ENCODE results near the gene STUB1. TPM values are rescaled to one million over a fixed set of nuclear protein-coding genes. Genes with fewer than 3 reads are reported as not detected.

The STUB1 gene
- total and polyA plus RNA-seq, 4 donors = 32.4 to 74.4 (median 50.2) TPM

DNA sequence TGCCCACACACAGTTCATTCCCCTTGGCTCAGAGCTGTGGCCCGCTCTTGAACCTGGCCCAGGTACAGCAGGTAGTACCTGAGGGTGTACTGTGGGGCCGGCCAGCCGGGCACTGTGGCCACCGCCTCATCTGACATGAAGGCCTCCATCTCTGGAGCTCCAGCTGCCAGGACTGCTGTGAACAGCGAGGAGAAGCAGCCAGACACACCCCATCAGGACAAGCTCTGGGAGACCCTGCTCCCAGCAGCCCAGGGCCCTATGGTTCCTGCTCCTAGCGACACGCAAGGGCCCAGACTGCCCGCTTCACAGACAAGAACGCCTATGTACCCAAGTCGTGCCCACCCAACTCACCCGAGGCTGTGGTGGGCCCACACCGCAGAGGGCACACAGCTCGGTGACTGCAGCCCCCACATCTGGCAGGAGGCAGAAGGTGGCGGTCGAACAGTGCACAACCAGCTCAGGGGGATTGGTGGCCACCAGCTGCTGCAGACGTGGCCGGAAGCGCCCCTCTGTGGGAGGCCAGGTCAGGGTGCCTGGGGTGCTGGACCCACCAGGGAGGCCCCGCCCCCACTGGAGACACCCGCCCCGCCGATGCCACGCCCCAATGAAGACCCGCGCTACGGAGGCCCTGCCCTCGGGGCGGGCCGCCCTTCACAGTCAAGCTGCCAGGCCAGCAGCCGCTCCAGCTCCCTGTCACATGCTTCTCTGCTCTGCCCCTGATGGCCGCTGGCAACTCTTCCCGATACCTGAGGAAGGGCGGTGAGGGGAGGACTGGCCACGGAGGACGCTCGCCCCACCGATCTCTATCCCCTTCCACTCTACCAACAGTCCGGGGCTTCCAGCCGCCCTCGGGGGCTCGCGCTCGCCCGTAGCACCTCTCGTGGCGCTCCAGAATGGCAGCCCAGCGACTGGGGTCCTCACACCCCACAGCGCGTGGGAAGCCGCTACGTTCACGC, 1.1 kb upstream of the STUB1 start:
- Histone ChIP-seq H3K9ac (ENCODE audit: low read depth in 1 of 2, low read length in 2 of 2) (peak overlapping the region in 1 of 2 donors; percentile 26), H3K4me3 (ENCODE audit: low read depth in 1 of 3, low read length in 3 of 3) (peak overlapping the region in 2 of 3 donors; percentile 36 to 52), H3K9me3 (ENCODE audit: control insufficient read depth in 4 of 4, low read length in 3 of 4) (no peaks in the 10 kb centered on the region), H3K27ac (ENCODE audit: low read depth in 1 of 2, low read length in 2 of 2) (peak overlapping the region; percentile 68 to 72), H3K27me3 (ENCODE audit: control insufficient read depth in 4 of 4, insufficient read depth in 4 of 4, low read length in 3 of 4) (no peaks in the 10 kb centered on the region), H3K36me3 (ENCODE audit: control insufficient read depth in 4 of 4, insufficient read depth in 3 of 4, low read depth in 1 of 4, low read length in 3 of 4) (peaks cover 8 to 14% (median 12%) of the 10 kb centered on the region in 4 donors), H3K4me1 (ENCODE audit: control insufficient read depth in 4 of 4, insufficient read depth in 4 of 4, low read length in 3 of 4) (peaks cover 24 to 61% (median 44%) of the 10 kb centered on the region in 4 donors)
- DNase-seq (ENCODE audit: low spot score) = peak; percentile 71
- TF ChIP-seq JUND (IDR thresholded peaks at IDR 0.05) (no peak), HNF4G (IDR thresholded peaks at IDR 0.05) (no peak), YY1 (IDR thresholded peaks at IDR 0.05) (no peak)
- WGBS = 32% methylated on average over 52 of the region's 52 CpGs

DNA sequence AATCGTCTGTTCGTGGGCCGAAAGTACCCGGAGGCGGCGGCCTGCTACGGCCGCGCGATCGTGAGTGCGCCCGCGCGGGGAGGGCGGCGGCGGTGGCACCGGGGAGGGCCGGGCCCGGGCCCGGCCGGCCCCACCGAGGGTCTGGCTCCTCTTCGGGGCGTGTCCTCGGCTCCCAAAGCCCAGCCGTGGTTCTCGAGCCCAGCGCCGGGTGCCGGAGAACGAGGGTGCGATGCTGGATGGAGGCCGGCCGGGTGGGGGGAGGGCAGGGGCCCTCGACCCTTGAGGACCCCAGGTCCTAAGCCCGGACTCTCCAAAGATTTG, 375 bp downstream of the STUB1 start:
- peak overlapping the region; percentile 93 to 94 for H3K27ac ChIP-seq (ENCODE audit: low read depth in 1 of 2, low read length in 2 of 2)
- no peak for DNase-seq (ENCODE audit: low spot score)
- no peak for TF ChIP-seq GABPA (IDR thresholded peaks at IDR 0.05 in 1 of 2, conservative IDR thresholded peaks at IDR 0.05 in 1 of 2)
- no peak for TF ChIP-seq JUND (IDR thresholded peaks at IDR 0.05)
- TF ChIP-seq TAF1 (conservative IDR thresholded peaks at IDR 0.05) = no peak
- TF ChIP-seq, protein P1, sequence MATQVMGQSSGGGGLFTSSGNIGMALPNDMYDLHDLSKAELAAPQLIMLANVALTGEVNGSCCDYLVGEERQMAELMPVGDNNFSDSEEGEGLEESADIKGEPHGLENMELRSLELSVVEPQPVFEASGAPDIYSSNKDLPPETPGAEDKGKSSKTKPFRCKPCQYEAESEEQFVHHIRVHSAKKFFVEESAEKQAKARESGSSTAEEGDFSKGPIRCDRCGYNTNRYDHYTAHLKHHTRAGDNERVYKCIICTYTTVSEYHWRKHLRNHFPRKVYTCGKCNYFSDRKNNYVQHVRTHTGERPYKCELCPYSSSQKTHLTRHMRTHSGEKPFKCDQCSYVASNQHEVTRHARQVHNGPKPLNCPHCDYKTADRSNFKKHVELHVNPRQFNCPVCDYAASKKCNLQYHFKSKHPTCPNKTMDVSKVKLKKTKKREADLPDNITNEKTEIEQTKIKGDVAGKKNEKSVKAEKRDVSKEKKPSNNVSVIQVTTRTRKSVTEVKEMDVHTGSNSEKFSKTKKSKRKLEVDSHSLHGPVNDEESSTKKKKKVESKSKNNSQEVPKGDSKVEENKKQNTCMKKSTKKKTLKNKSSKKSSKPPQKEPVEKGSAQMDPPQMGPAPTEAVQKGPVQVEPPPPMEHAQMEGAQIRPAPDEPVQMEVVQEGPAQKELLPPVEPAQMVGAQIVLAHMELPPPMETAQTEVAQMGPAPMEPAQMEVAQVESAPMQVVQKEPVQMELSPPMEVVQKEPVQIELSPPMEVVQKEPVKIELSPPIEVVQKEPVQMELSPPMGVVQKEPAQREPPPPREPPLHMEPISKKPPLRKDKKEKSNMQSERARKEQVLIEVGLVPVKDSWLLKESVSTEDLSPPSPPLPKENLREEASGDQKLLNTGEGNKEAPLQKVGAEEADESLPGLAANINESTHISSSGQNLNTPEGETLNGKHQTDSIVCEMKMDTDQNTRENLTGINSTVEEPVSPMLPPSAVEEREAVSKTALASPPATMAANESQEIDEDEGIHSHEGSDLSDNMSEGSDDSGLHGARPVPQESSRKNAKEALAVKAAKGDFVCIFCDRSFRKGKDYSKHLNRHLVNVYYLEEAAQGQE (IDR thresholded peaks at IDR 0.05) = no peak
- TF ChIP-seq HNF4G (IDR thresholded peaks at IDR 0.05) = no peak
- no peak for TF ChIP-seq RAD21 (IDR thresholded peaks at IDR 0.05)
- TF ChIP-seq, protein P2, sequence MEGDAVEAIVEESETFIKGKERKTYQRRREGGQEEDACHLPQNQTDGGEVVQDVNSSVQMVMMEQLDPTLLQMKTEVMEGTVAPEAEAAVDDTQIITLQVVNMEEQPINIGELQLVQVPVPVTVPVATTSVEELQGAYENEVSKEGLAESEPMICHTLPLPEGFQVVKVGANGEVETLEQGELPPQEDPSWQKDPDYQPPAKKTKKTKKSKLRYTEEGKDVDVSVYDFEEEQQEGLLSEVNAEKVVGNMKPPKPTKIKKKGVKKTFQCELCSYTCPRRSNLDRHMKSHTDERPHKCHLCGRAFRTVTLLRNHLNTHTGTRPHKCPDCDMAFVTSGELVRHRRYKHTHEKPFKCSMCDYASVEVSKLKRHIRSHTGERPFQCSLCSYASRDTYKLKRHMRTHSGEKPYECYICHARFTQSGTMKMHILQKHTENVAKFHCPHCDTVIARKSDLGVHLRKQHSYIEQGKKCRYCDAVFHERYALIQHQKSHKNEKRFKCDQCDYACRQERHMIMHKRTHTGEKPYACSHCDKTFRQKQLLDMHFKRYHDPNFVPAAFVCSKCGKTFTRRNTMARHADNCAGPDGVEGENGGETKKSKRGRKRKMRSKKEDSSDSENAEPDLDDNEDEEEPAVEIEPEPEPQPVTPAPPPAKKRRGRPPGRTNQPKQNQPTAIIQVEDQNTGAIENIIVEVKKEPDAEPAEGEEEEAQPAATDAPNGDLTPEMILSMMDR (IDR thresholded peaks at IDR 0.05; ENCODE audit: low read depth, low read length, missing input control) = no peak
- TF ChIP-seq RXRA (IDR thresholded peaks at IDR 0.05) = no peak
- no peak for TF ChIP-seq SP1 (IDR thresholded peaks at IDR 0.05)
- TF ChIP-seq, protein P3, sequence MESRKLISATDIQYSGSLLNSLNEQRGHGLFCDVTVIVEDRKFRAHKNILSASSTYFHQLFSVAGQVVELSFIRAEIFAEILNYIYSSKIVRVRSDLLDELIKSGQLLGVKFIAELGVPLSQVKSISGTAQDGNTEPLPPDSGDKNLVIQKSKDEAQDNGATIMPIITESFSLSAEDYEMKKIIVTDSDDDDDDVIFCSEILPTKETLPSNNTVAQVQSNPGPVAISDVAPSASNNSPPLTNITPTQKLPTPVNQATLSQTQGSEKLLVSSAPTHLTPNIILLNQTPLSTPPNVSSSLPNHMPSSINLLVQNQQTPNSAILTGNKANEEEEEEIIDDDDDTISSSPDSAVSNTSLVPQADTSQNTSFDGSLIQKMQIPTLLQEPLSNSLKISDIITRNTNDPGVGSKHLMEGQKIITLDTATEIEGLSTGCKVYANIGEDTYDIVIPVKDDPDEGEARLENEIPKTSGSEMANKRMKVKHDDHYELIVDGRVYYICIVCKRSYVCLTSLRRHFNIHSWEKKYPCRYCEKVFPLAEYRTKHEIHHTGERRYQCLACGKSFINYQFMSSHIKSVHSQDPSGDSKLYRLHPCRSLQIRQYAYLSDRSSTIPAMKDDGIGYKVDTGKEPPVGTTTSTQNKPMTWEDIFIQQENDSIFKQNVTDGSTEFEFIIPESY (IDR thresholded peaks at IDR 0.05) = no peak
- TF ChIP-seq FOXA2 (IDR thresholded peaks at IDR 0.05) = no peak
- TF ChIP-seq, protein P4, sequence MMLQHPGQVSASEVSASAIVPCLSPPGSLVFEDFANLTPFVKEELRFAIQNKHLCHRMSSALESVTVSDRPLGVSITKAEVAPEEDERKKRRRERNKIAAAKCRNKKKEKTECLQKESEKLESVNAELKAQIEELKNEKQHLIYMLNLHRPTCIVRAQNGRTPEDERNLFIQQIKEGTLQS (IDR thresholded peaks at IDR 0.05) = no peak
- no peak for TF ChIP-seq EGR1 (IDR thresholded peaks at IDR 0.05; ENCODE audit: low read depth in 2 of 2)
- TF ChIP-seq NR2F2 (IDR thresholded peaks at IDR 0.05) = no peak
- TF ChIP-seq HNF4A (conservative IDR thresholded peaks at IDR 0.05) = no peak
- TF ChIP-seq, protein P5, sequence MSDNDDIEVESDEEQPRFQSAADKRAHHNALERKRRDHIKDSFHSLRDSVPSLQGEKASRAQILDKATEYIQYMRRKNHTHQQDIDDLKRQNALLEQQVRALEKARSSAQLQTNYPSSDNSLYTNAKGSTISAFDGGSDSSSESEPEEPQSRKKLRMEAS (IDR thresholded peaks at IDR 0.05) = no peak
- no peak for TF ChIP-seq YY1 (IDR thresholded peaks at IDR 0.05)
- TF ChIP-seq FOXA1 (IDR thresholded peaks at IDR 0.05) = no peak
- peak overlapping the region; percentile 60 to 78 for H3K9ac ChIP-seq (ENCODE audit: low read depth in 1 of 2, low read length in 2 of 2)
- H3K4me1 ChIP-seq (ENCODE audit: control insufficient read depth in 4 of 4, insufficient read depth in 4 of 4, low read length in 3 of 4) = peaks cover 27 to 61% (median 47%) of the 10 kb centered on the region in 4 donors
- peak overlapping the region; percentile 77 to 83 (median 81) for H3K4me3 ChIP-seq (ENCODE audit: low read depth in 1 of 3, low read length in 3 of 3)
- H3K9me3 ChIP-seq (ENCODE audit: control insufficient read depth in 4 of 4, low read length in 3 of 4) = no peaks in the 10 kb centered on the region
- H3K36me3 ChIP-seq (ENCODE audit: control insufficient read depth in 4 of 4, insufficient read depth in 3 of 4, low read depth in 1 of 4, low read length in 3 of 4) = peaks cover 8 to 14% (median 12%) of the 10 kb centered on the region in 4 donors
- under 1% methylated on average over 38 of the region's 38 CpGs for WGBS
- no peaks in the 10 kb centered on the region for H3K27me3 ChIP-seq (ENCODE audit: control insufficient read depth in 4 of 4, insufficient read depth in 4 of 4, low read length in 3 of 4)

All from liver (tissue), 9 donors.